GM21390 (cell line): ENCODE data around the gene PRDX5.

ENCODE experiments used
- ATAC-seq: cut with Tn5 transposase; IDR thresholded peaks from one replicate; pipeline ENCODE4 v1.9.1; 2021; ENCODE audit not compliant: unreplicated experiment

The PRDX5 gene

GRCh38 chr11:64359712-64360445, 42.0 kb downstream of the PRDX5 start:
- no peak for ATAC-seq

DNA sequence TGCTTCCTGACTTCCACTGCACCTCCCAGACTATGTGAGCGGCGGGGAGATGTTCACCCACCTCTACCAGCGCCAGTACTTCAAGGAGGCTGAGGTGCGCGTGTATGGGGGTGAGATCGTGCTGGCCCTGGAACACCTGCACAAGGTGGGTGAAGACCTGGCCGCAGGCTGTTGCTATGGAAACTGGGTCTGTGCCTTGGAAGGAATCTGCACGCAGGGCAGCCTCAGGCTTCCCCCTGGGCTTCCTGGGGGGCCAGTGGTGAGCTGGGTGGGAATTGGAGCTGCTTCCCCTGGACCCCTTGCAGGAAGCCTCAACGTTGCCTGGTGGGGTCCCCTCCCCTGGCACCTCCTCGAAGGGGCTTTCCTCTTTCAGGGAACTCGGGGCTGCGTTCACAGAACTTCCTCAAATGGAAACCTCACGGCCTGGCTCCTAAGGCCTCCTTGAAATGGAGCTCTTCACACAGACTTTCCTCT, 42.6 kb downstream of the PRDX5 start:
- ATAC-seq, result no peak

DNA sequence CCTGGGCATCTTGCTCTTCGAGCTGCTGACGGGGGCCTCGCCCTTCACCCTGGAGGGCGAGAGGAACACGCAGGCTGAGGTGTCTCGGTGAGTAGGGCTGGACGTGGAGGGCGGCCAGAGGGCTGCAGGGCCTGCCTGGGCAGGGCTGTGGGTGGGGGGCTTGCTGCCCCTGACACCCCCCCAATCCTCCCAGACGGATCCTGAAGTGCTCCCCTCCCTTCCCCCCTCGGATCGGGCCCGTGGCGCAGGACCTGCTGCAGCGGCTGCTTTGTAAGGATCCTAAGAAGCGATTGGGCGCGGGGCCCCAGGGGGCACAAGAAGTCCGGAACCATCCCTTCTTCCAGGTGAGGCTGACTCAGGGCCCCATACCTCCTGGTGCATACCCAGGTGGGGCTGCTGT, 43.7 kb downstream of the PRDX5 start:
- no peak for ATAC-seq

DNA sequence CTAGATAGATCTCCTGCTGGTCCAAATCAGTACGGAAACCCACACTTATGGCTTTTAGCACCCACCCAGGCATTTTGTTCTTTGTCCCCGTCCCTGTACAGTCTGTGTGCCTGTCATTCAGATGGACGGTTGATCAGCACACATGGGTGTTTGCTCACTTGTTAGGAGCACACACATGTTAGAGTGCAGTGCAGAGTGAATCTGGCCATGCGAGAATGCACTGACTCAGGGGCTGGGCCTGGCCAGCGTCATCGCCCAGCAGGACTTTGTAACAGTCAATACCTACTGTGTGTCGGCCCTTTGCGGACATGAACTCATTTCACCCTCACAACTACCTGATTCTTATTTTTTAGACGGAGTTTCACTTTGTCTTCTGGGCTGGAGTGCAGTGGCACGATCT, 44.4 kb downstream of the PRDX5 start:
- no peak for ATAC-seq

GRCh38 chr11:64364435-64364834, 46.5 kb downstream of the PRDX5 start:
- no peak for ATAC-seq

GRCh38 chr11:64364911-64365310, 47.0 kb downstream of the PRDX5 start:
- no peak for ATAC-seq

- ATAC-seq, result no peak
Observed at GRCh38 chr11:64366751-64367150, 48.8 kb downstream of the PRDX5 start.

DNA sequence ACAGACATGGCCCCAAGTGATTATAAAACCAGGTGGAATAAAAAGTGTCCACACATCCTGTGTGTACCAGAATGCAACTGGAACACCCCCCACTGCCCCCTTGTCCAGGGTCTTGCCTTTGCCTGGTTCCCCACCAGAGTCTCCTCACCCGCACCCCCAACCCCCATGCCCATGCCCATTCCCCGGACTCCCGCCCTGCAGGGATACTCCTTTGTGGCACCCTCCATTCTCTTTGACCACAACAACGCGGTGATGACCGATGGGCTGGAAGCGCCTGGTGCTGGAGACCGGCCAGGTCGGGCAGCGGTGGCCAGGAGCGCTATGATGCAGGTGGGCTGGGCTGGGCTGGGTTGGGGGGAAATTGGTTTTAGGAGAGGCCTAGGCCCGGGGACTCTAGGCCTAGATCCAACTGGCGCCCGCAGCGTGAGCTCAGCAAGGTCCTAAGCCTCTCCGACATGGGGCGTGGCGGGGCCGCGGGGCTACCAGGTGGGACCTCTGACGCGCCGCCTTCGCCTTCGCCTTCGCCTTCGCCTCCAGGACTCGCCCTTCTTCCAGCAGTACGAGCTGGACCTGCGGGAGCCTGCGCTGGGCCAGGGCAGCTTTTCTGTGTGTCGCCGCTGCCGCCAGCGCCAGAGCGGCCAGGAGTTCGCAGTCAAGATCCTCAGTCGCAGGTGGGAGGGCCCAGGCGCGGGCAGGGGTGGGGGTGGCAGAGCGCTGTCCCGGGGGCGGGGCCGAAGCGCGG, 50.2 kb downstream of the PRDX5 start:
- no peak for ATAC-seq

DNA sequence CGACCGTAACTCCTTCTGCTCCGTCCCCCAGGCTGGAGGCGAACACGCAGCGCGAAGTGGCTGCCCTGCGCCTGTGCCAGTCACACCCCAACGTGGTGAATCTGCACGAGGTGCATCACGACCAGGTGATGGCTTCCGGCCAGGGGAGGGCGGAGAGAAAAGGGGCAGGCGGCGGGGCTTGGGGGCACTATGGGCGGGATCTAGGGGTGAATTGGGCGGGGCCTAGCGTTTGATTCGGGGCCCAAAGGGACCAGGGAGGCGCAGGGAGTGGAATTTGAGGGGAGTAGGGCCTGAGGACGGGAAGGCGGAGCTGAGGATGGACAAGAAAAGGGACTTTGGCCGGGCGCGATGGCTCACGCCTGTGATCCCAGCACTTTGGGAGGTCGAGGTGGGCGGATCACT, 50.8 kb downstream of the PRDX5 start:
- no peak for ATAC-seq

DNA sequence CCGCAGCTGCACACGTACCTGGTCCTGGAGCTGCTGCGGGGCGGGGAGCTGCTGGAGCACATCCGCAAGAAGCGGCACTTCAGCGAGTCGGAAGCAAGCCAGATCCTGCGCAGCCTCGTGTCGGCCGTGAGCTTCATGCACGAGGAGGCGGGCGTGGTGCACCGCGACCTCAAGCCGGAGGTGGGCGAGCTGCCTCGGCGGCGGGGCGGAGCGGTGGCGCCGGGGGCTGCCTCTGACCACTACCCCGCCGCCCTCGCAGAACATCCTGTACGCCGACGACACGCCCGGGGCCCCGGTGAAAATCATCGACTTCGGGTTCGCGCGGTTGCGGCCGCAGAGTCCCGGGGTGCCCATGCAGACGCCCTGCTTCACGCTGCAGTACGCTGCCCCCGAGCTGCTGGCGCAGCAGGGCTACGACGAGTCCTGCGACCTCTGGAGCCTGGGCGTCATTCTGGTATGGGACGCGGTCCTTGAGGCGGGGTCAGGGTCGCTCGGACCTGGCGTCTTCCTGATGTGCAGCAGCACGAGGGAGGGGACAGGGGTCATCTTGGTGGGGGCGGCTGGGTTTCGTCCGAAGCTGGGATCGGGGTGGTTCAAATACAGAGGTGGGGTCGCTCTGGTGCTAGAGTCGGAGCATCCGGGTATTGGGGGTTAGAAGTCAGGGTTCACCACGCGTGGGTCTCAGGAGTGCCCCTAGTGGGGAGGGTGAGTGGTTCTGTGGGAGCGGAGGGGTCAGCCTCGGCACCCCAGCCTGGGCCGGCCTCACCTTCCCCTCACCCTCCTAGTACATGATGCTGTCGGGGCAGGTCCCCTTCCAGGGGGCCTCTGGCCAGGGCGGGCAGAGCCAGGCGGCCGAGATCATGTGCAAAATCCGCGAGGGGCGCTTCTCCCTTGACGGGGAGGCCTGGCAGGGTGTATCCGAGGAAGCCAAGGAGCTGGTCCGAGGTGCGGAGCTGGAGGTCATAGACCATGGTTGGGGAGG, 51.8 kb downstream of the PRDX5 start:
- no peak for ATAC-seq

GRCh38 chr11:64371201-64371600, 53.3 kb downstream of the PRDX5 start:
- no peak for ATAC-seq
